K562 (cell line): ENCODE results near the gene KRR1. TPM values are rescaled to one million over a fixed set of nuclear protein-coding genes. Genes with fewer than 3 reads are reported as not detected.

ENCODE experiments used
- CBFA2T3 ChIP-seq: fragments of 450-650 bp; IDR thresholded peaks from 2 replicates; pipeline ENCODE4 v1.6.1; 2017
- CBX2 ChIP-seq: fragments of 200-600 bp; sonication (generic); IDR thresholded peaks from one replicate; pipeline ENCODE4 v1.6.1; 2012; ENCODE audit warnings: mild to moderate bottlenecking, low read length, inconsistent platforms; ENCODE audit not compliant: insufficient read depth, poor library complexity, severe bottlenecking
- FOXO4 ChIP-seq: fragments of 450-650 bp; formaldehyde crosslinking; IDR thresholded peaks from 2 replicates; pipeline ENCODE4 v1.4.0; 2020; ENCODE audit warnings: mild to moderate bottlenecking, moderate library complexity
- NCOA4 ChIP-seq: fragments of 450-650 bp; IDR thresholded peaks from 2 replicates; pipeline ENCODE4 v1.6.1; 2018; ENCODE audit warnings: mild to moderate bottlenecking; ENCODE audit not compliant: partially characterized antibody
- POLR2H ChIP-seq: IDR thresholded peaks from 2 replicates; pipeline ENCODE4 v1.6.1; 2016; ENCODE audit warnings: missing genetic modification characterization, low read depth, mild to moderate bottlenecking, control low read depth, missing compliant biosample characterization, moderate library complexity
- RB1 ChIP-seq: fragments of 450-650 bp; IDR thresholded peaks from 2 replicates; pipeline ENCODE4 v1.6.1; 2017; ENCODE audit warnings: low read depth, mild to moderate bottlenecking
- SMARCB1 ChIP-seq: IDR thresholded peaks from 2 replicates; pipeline ENCODE4 v1.6.1; 2011; ENCODE audit warnings: improper control_type of control experiment, low read depth; ENCODE audit not compliant: insufficient read length
- SNRNP70 ChIP-seq: fragments of 200-400 bp; formaldehyde crosslinking; optimal IDR thresholded peaks from 2 replicates; pipeline ENCODE3; 2017; ENCODE audit warnings: low read depth, low read length
- SOX6 ChIP-seq: fragments of 450-650 bp; IDR thresholded peaks from 2 replicates; pipeline ENCODE4 v1.6.1; 2014; ENCODE audit warnings: mild to moderate bottlenecking
- SP1 ChIP-seq: sonication (generic); formaldehyde crosslinking; IDR thresholded peaks from 2 replicates; pipeline ENCODE4 v1.8.1; 2022; ENCODE audit warnings: mild to moderate bottlenecking, missing genetic modification reagents
- SRSF9 ChIP-seq: fragments of 200-400 bp; formaldehyde crosslinking; IDR thresholded peaks from 2 replicates; pipeline ENCODE4 v1.6.1; 2017; ENCODE audit warnings: low read depth, low read length, borderline replicate concordance
- TCFL5 ChIP-seq: fragments of 250-450 bp; sonication (Bioruptor Pico); conservative IDR thresholded peaks from 2 replicates; pipeline ENCODE4 v1.6.1; 2021; ENCODE audit warnings: mild to moderate bottlenecking, moderate library complexity, matching md5 sums
- XRCC4 ChIP-seq: IDR thresholded peaks from one replicate; pipeline ENCODE4 v1.6.1; 2011; ENCODE audit not compliant: insufficient read depth, insufficient read length; ENCODE audit errors: extremely low read depth
- ZFX ChIP-seq: sonication (generic); formaldehyde crosslinking; IDR thresholded peaks from 2 replicates; pipeline ENCODE4 v1.8.0; 2022; ENCODE audit warnings: mild to moderate bottlenecking, missing genetic modification reagents, moderate library complexity
- ZNF217 ChIP-seq: sonication (generic); formaldehyde crosslinking; IDR thresholded peaks from 2 replicates; pipeline ENCODE4 v1.8.0; 2022; ENCODE audit warnings: mild to moderate bottlenecking, missing genetic modification reagents
- ZNF507 ChIP-seq: conservative IDR thresholded peaks from 2 replicates; pipeline ENCODE4 v1.6.1; 2017; ENCODE audit warnings: missing genetic modification characterization, missing compliant biosample characterization
- ZNF696 ChIP-seq: fragments of 250-450 bp; sonication (Bioruptor Pico); conservative IDR thresholded peaks from 2 replicates; pipeline ENCODE4 v1.4.0; 2020; ENCODE audit warnings: mild to moderate bottlenecking, moderate library complexity
- polyA plus RNA-seq, 8 experiments: library from polyadenylated mRNA; depleted of rRNA in 4 of 8; stranded (reverse) in 5 of 8; unstranded in 3 of 8; fragments of >200 nt; fragmentation: Nextera tagmentation in 2 of 8; fragmentation: Illumina TruSeq in 1 of 8; extraction: Ambion mirVana in 2 of 8; extraction: Trizol in 1 of 8; gene quantifications; 2 replicates each; pipeline versions ENCODE4 v1.2.1 to v1.2.3, GENCODE V29; 2011 to 2014; ENCODE audit warnings: inconsistent platforms in 1 of 8, missing spikeins in 1 of 8
- total RNA-seq, 7 experiments: library from RNA; depleted of rRNA in 6 of 7; stranded (reverse); fragments of >200 nt in 6 of 7; fragmentation: Illumina TruSeq in 2 of 7; extraction: Trizol in 2 of 7; gene quantifications; 2 replicates each; pipeline versions ENCODE4 v1.2.1 to v1.2.3, GENCODE V29; 2011 to 2021; ENCODE audit warnings: low replicate concordance in 1 of 7
- TF ChIP-seq, protein P1 (sequence below), 2 experiments: fragments of 450-650 bp in 1 of 2; IDR thresholded peaks; 2 replicates each; pipeline ENCODE4 v1.6.1; 2011 to 2017; ENCODE audit warnings: low read depth in 2 of 2, antibody characterized with exemption in 1 of 2, borderline replicate concordance in 1 of 2, low read length in 1 of 2, mild to moderate bottlenecking in 1 of 2, mixed read lengths in 1 of 2; ENCODE audit not compliant: control insufficient read depth in 1 of 2
- TF ChIP-seq, protein P2 (sequence below): fragments of 250-450 bp; sonication (Bioruptor Pico); IDR thresholded peaks from 2 replicates; pipeline ENCODE4 v1.5.0; 2021; ENCODE audit warnings: mild to moderate bottlenecking, borderline replicate concordance

The KRR1 gene
- total and polyA plus RNA-seq, 9 of the 15 experiments (the other 6 are each of a cell fraction or from before 2014, with no cell fraction given), result 42.6 to 102 (median 61.0) TPM

GRCh38 chr12:75511116-75512048 is at the start of gene KRR1 (continued):
- TF ChIP-seq SNRNP70 (no peak), SP1 (CRISPR knock-in tag) (peak; percentile 78), ZNF696 (no peak), CBX2 (no peak), FOXO4 (CRISPR knock-in tag) (no peak), SRSF9 (no peak), ZNF217 (no peak), SOX6 (peak; percentile 52; the same call in 1 of the 2 replicates), NCOA4 (no peak), RB1 (peak; percentile 93), TCFL5 (no peak), ZNF507 (tag) (no peak), POLR2H (tag) (peak; percentile 84), XRCC4 (no peak), CBFA2T3 (no peak), ZFX (CRISPR knock-in tag) (peak; percentile 80), SMARCB1 (no peak)
- TF ChIP-seq, protein P1, sequence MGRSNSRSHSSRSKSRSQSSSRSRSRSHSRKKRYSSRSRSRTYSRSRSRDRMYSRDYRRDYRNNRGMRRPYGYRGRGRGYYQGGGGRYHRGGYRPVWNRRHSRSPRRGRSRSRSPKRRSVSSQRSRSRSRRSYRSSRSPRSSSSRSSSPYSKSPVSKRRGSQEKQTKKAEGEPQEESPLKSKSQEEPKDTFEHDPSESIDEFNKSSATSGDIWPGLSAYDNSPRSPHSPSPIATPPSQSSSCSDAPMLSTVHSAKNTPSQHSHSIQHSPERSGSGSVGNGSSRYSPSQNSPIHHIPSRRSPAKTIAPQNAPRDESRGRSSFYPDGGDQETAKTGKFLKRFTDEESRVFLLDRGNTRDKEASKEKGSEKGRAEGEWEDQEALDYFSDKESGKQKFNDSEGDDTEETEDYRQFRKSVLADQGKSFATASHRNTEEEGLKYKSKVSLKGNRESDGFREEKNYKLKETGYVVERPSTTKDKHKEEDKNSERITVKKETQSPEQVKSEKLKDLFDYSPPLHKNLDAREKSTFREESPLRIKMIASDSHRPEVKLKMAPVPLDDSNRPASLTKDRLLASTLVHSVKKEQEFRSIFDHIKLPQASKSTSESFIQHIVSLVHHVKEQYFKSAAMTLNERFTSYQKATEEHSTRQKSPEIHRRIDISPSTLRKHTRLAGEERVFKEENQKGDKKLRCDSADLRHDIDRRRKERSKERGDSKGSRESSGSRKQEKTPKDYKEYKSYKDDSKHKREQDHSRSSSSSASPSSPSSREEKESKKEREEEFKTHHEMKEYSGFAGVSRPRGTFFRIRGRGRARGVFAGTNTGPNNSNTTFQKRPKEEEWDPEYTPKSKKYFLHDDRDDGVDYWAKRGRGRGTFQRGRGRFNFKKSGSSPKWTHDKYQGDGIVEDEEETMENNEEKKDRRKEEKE (IDR thresholded peaks at IDR 0.05; ENCODE audit: borderline replicate concordance in 1 of 2, control insufficient read depth in 1 of 2, low read depth in 2 of 2, low read length in 1 of 2), result peak in 1 of 2 experiments; percentile 89; a peak in 1 of 4 replicates
- TF ChIP-seq, protein P2, sequence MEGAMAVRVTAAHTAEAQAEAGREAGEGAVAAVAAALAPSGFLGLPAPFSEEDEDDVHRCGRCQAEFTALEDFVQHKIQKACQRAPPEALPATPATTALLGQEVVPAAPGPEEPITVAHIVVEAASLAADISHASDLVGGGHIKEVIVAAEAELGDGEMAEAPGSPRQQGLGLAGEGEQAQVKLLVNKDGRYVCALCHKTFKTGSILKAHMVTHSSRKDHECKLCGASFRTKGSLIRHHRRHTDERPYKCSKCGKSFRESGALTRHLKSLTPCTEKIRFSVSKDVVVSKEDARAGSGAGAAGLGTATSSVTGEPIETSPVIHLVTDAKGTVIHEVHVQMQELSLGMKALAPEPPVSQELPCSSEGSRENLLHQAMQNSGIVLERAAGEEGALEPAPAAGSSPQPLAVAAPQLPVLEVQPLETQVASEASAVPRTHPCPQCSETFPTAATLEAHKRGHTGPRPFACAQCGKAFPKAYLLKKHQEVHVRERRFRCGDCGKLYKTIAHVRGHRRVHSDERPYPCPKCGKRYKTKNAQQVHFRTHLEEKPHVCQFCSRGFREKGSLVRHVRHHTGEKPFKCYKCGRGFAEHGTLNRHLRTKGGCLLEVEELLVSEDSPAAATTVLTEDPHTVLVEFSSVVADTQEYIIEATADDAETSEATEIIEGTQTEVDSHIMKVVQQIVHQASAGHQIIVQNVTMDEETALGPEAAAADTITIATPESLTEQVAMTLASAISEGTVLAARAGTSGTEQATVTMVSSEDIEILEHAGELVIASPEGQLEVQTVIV (CRISPR knock-in tag), result no peak
